HL-60 (cell line): Measurements from ENCODE around the gene HPS5.

Experiments
- DNase-seq, 2 experiments: peaks; one replicate each; pipeline ENCODE4 v3.0.0-alpha.2; 2010 to 2020; ENCODE audit warnings: low read depth in 1 of 2, low spot score in 1 of 2
- H3K27ac ChIP-seq: fragments of 250-450 bp; sonication (Bioruptor Pico); replicated peaks from 2 replicates; pipeline ENCODE4 v1.5.1; 2020; ENCODE audit warnings: mild to moderate bottlenecking, moderate library complexity
- H3K27me3 ChIP-seq: fragments of 250-450 bp; sonication (Bioruptor Pico); 2 replicates; pipeline ENCODE4 v1.5.1; 2021; ENCODE audit warnings: mild to moderate bottlenecking, moderate library complexity; ENCODE audit not compliant: insufficient read depth, poor library complexity, severe bottlenecking
- H3K4me3 ChIP-seq: replicated peaks from 2 replicates; pipeline ENCODE4 v1.5.1; 2011; ENCODE audit warnings: mild to moderate bottlenecking, control low read depth, low read length; ENCODE audit not compliant: insufficient read depth
- CTCF ChIP-seq: IDR thresholded peaks from one replicate; pipeline ENCODE4 v1.5.1; 2011; ENCODE audit warnings: low read length, control low read depth, inconsistent platforms; ENCODE audit not compliant: insufficient read depth
- GABPA ChIP-seq: IDR thresholded peaks from 2 replicates; pipeline ENCODE4 v1.6.1; 2012; ENCODE audit warnings: low read depth
- POLR2AphosphoS5 ChIP-seq: IDR thresholded peaks from 2 replicates; pipeline ENCODE4 v1.6.1; 2012; ENCODE audit warnings: low read depth
- SPI1 ChIP-seq: IDR thresholded peaks from 2 replicates; pipeline ENCODE4 v1.6.1; 2012; ENCODE audit warnings: low read depth, mild to moderate bottlenecking, borderline replicate concordance
- TF ChIP-seq, protein P1 (sequence below): IDR thresholded peaks from 2 replicates; pipeline ENCODE4 v1.6.1; 2012; ENCODE audit warnings: low read depth; ENCODE audit not compliant: insufficient replicate concordance

HPS5 gene

GRCh38 chr11:18368221-18368620 lies 46.3 kb upstream of the HPS5 start:
- no peak overlapping the region for H3K27ac ChIP-seq
- H3K4me3 ChIP-seq: no peak overlapping the region
- H3K27me3 ChIP-seq: no peaks in the 10 kb centered on the region
- TF ChIP-seq CTCF (no peak), POLR2AphosphoS5 (no peak), GABPA (no peak), SPI1 (no peak)
- TF ChIP-seq, protein P1, sequence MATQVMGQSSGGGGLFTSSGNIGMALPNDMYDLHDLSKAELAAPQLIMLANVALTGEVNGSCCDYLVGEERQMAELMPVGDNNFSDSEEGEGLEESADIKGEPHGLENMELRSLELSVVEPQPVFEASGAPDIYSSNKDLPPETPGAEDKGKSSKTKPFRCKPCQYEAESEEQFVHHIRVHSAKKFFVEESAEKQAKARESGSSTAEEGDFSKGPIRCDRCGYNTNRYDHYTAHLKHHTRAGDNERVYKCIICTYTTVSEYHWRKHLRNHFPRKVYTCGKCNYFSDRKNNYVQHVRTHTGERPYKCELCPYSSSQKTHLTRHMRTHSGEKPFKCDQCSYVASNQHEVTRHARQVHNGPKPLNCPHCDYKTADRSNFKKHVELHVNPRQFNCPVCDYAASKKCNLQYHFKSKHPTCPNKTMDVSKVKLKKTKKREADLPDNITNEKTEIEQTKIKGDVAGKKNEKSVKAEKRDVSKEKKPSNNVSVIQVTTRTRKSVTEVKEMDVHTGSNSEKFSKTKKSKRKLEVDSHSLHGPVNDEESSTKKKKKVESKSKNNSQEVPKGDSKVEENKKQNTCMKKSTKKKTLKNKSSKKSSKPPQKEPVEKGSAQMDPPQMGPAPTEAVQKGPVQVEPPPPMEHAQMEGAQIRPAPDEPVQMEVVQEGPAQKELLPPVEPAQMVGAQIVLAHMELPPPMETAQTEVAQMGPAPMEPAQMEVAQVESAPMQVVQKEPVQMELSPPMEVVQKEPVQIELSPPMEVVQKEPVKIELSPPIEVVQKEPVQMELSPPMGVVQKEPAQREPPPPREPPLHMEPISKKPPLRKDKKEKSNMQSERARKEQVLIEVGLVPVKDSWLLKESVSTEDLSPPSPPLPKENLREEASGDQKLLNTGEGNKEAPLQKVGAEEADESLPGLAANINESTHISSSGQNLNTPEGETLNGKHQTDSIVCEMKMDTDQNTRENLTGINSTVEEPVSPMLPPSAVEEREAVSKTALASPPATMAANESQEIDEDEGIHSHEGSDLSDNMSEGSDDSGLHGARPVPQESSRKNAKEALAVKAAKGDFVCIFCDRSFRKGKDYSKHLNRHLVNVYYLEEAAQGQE: no peak
- DNase-seq: no peak

GRCh38 chr11:18367431-18367830 lies 45.5 kb upstream of the HPS5 start:
- H3K27ac ChIP-seq: no peak overlapping the region
- TF ChIP-seq GABPA: no peak
- TF ChIP-seq SPI1: no peak
- TF ChIP-seq, protein P1: no peak
- TF ChIP-seq CTCF: no peak
- no peak for TF ChIP-seq POLR2AphosphoS5
- no peak for DNase-seq
- H3K4me3 ChIP-seq: no peak overlapping the region
- H3K27me3 ChIP-seq: no peaks in the 10 kb centered on the region

DNA sequence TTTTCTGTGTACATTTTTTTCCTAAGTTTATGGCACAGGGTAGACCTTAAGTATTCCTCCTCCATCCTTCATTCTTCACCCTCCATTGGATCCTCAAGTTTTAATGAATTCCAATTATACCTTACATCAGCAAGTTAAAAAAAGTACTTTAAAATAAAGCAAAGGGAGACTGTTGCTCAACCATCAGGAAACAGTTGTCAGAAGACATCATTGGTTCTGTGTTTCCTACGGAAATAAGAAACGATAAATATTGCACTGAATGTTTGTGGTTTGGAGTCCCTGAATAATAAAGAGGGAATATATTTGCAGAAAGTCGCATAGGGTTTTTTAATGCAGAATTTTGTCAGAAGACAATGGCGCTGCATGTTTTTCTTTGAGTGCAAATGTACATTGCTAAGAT lies 44.3 kb upstream of the HPS5 start:
- no peak for DNase-seq
- no peak overlapping the region for H3K4me3 ChIP-seq
- no peak for TF ChIP-seq POLR2AphosphoS5
- no peak for TF ChIP-seq SPI1
- TF ChIP-seq GABPA: no peak
- no peak for TF ChIP-seq CTCF
- TF ChIP-seq, protein P1: no peak

More for the DNA sequence above, 44.3 kb upstream of the HPS5 start:
- H3K27me3 ChIP-seq: no peaks in the 10 kb centered on the region
- H3K27ac ChIP-seq: no peak overlapping the region
